HL-60 (cell line): ENCODE data around the gene ASB16.

Experiments used
- GABPA ChIP-seq: IDR thresholded peaks from 2 replicates; pipeline ENCODE4 v1.6.1; 2012; ENCODE audit warnings: low read depth
- TF ChIP-seq, protein P1 (sequence below): IDR thresholded peaks from one replicate; pipeline ENCODE4 v1.5.1; 2011; ENCODE audit warnings: low read length, control low read depth, inconsistent platforms; ENCODE audit not compliant: insufficient read depth

- TF ChIP-seq, protein P1, sequence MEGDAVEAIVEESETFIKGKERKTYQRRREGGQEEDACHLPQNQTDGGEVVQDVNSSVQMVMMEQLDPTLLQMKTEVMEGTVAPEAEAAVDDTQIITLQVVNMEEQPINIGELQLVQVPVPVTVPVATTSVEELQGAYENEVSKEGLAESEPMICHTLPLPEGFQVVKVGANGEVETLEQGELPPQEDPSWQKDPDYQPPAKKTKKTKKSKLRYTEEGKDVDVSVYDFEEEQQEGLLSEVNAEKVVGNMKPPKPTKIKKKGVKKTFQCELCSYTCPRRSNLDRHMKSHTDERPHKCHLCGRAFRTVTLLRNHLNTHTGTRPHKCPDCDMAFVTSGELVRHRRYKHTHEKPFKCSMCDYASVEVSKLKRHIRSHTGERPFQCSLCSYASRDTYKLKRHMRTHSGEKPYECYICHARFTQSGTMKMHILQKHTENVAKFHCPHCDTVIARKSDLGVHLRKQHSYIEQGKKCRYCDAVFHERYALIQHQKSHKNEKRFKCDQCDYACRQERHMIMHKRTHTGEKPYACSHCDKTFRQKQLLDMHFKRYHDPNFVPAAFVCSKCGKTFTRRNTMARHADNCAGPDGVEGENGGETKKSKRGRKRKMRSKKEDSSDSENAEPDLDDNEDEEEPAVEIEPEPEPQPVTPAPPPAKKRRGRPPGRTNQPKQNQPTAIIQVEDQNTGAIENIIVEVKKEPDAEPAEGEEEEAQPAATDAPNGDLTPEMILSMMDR: no peak
- TF ChIP-seq GABPA: no peak
Observed at GRCh38 chr17:44176671-44177501, 6.4 kb downstream of the ASB16 start.
